DMS153 treated with DMSO at 0.1 percent for 48 hours (cell line): ENCODE results near the gene CREB5.

ENCODE experiments used
- DNase-seq: peaks from one replicate; lab custom pipeline; 2025; ENCODE audit not compliant: unreplicated experiment; lab: John Stamatoyannopoulos, UW

CREB5 gene

GRCh38 chr7:28509251-28510025, 97.1 kb downstream of the CREB5 start:
- DNase-seq, result no peak

- no peak for DNase-seq
Observed at GRCh38 chr7:28510026-28510369, 97.7 kb downstream of the CREB5 start.

GRCh38 chr7:28512668-28513440, 100.5 kb downstream of the CREB5 start:
- DNase-seq, result no peak

GRCh38 chr7:28516390-28517172, 104.3 kb downstream of the CREB5 start:
- DNase-seq, result no peak

- no peak for DNase-seq
Observed at GRCh38 chr7:28517206-28517605, 104.9 kb downstream of the CREB5 start.

- no peak for DNase-seq
Observed at GRCh38 chr7:28517606-28518005, 105.3 kb downstream of the CREB5 start.

GRCh38 chr7:28520074-28521015, 108.0 kb downstream of the CREB5 start:
- DNase-seq, result no peak

- no peak for DNase-seq
Observed at GRCh38 chr7:28524978-28525377, 112.7 kb downstream of the CREB5 start.

- DNase-seq, result no peak
Observed at GRCh38 chr7:28528899-28529298, 116.6 kb downstream of the CREB5 start.

- DNase-seq, result no peak
Observed at GRCh38 chr7:28529755-28530154, 117.4 kb downstream of the CREB5 start.

GRCh38 chr7:28530175-28530802, 118.0 kb downstream of the CREB5 start:
- no peak for DNase-seq

GRCh38 chr7:28530803-28531175, 118.5 kb downstream of the CREB5 start:
- no peak for DNase-seq

GRCh38 chr7:28531291-28531690, 119.0 kb downstream of the CREB5 start:
- DNase-seq, result no peak

GRCh38 chr7:28532181-28532580, 119.9 kb downstream of the CREB5 start:
- no peak for DNase-seq

- DNase-seq, result no peak
Observed at GRCh38 chr7:28533267-28533666, 120.9 kb downstream of the CREB5 start.

GRCh38 chr7:28533731-28534531, 121.6 kb downstream of the CREB5 start:
- DNase-seq, result no peak

- no peak for DNase-seq
Observed at GRCh38 chr7:28536259-28536658, 123.9 kb downstream of the CREB5 start.

GRCh38 chr7:28539289-28539981, 127.1 kb downstream of the CREB5 start:
- DNase-seq, result no peak

- no peak for DNase-seq
Observed at GRCh38 chr7:28542410-28542809, 130.1 kb downstream of the CREB5 start.
